ENCODE measurements around the gene DNAH17.

The DNAH17 gene

GRCh38 chr17:78608804-78609186, 31.6 kb upstream of the DNAH17 start:
- in situ Hi-C loops (cut with HindIII; ENCODE audit: low pct_ligation_motif_present, low pct_unique_long_range_greater_than_20kb, low sequenced_read_pairs), result no loop called here
- DNase-seq, result no peak

- DNase-seq, result no peak
- in situ Hi-C loops (cut with HindIII; ENCODE audit: low pct_ligation_motif_present, low pct_unique_long_range_greater_than_20kb, low sequenced_read_pairs), result no loop called here
Observed at GRCh38 chr17:78608122-78608803, 31.1 kb upstream of the DNAH17 start.

- no peak for DNase-seq
- in situ Hi-C loops (cut with HindIII; ENCODE audit: low pct_ligation_motif_present, low pct_unique_long_range_greater_than_20kb, low sequenced_read_pairs), result no loop called here
Observed at GRCh38 chr17:78607038-78607437, 29.8 kb upstream of the DNAH17 start.

- in situ Hi-C loops (cut with HindIII; ENCODE audit: low pct_ligation_motif_present, low pct_unique_long_range_greater_than_20kb, low sequenced_read_pairs), result no loop called here
- no peak for DNase-seq
Observed at GRCh38 chr17:78605886-78606285, 28.7 kb upstream of the DNAH17 start.

GRCh38 chr17:78605429-78605828, 28.2 kb upstream of the DNAH17 start:
- in situ Hi-C loops (cut with HindIII; ENCODE audit: low pct_ligation_motif_present, low pct_unique_long_range_greater_than_20kb, low sequenced_read_pairs), result no loop called here
- no peak for DNase-seq

- no peak for DNase-seq
- in situ Hi-C loops (cut with HindIII; ENCODE audit: low pct_ligation_motif_present, low pct_unique_long_range_greater_than_20kb, low sequenced_read_pairs), result no loop called here
Observed at GRCh38 chr17:78602246-78602645, 25.1 kb upstream of the DNAH17 start.

- in situ Hi-C loops (cut with HindIII; ENCODE audit: low pct_ligation_motif_present, low pct_unique_long_range_greater_than_20kb, low sequenced_read_pairs), result no loop called here
- DNase-seq, result no peak
Observed at GRCh38 chr17:78601577-78602190, 24.5 kb upstream of the DNAH17 start.

- in situ Hi-C loops (cut with HindIII; ENCODE audit: low pct_ligation_motif_present, low pct_unique_long_range_greater_than_20kb, low sequenced_read_pairs), result no loop called here
- peak; percentile 72 for DNase-seq
Observed at GRCh38 chr17:78600181-78600721, 23.1 kb upstream of the DNAH17 start.

GRCh38 chr17:78599419-78599818, 22.2 kb upstream of the DNAH17 start:
- no peak for DNase-seq
- in situ Hi-C loops (cut with HindIII; ENCODE audit: low pct_ligation_motif_present, low pct_unique_long_range_greater_than_20kb, low sequenced_read_pairs), result no loop called here

- in situ Hi-C loops (cut with HindIII; ENCODE audit: low pct_ligation_motif_present, low pct_unique_long_range_greater_than_20kb, low sequenced_read_pairs), result no loop called here
- no peak for DNase-seq
Observed at GRCh38 chr17:78598013-78598471, 20.8 kb upstream of the DNAH17 start.

GRCh38 chr17:78596871-78597764, 19.9 kb upstream of the DNAH17 start:
- in situ Hi-C loops (cut with HindIII; ENCODE audit: low pct_ligation_motif_present, low pct_unique_long_range_greater_than_20kb, low sequenced_read_pairs), result no loop called here
- no peak for DNase-seq

- DNase-seq, result no peak
- in situ Hi-C loops (cut with HindIII; ENCODE audit: low pct_ligation_motif_present, low pct_unique_long_range_greater_than_20kb, low sequenced_read_pairs), result no loop called here
Observed at GRCh38 chr17:78595135-78595810, 18.1 kb upstream of the DNAH17 start.

GRCh38 chr17:78592991-78593329, 15.8 kb upstream of the DNAH17 start:
- DNase-seq, result no peak
- in situ Hi-C loops (cut with HindIII; ENCODE audit: low pct_ligation_motif_present, low pct_unique_long_range_greater_than_20kb, low sequenced_read_pairs), result no loop called here

- in situ Hi-C loops (cut with HindIII; ENCODE audit: low pct_ligation_motif_present, low pct_unique_long_range_greater_than_20kb, low sequenced_read_pairs), result no loop called here
- no peak for DNase-seq
Observed at GRCh38 chr17:78591263-78591671, 14.1 kb upstream of the DNAH17 start.

GRCh38 chr17:78589885-78590284, 12.7 kb upstream of the DNAH17 start:
- in situ Hi-C loops (cut with HindIII; ENCODE audit: low pct_ligation_motif_present, low pct_unique_long_range_greater_than_20kb, low sequenced_read_pairs), result no loop called here
- no peak for DNase-seq

GRCh38 chr17:78589031-78589675, 12.0 kb upstream of the DNAH17 start:
- DNase-seq, result no peak
- in situ Hi-C loops (cut with HindIII; ENCODE audit: low pct_ligation_motif_present, low pct_unique_long_range_greater_than_20kb, low sequenced_read_pairs), result no loop called here

GRCh38 chr17:78588258-78589030, 11.2 kb upstream of the DNAH17 start:
- no peak for DNase-seq
- in situ Hi-C loops (cut with HindIII; ENCODE audit: low pct_ligation_motif_present, low pct_unique_long_range_greater_than_20kb, low sequenced_read_pairs), result no loop called here

Data from ACHN (cell line).